Measurements from ENCODE around the gene LMAN1. TPM values are rescaled to one million over a fixed set of nuclear protein-coding genes. Genes with fewer than 3 reads are reported as not detected.

The LMAN1 gene
- total RNA-seq, 2 donors from 2014 or later: 86.6 to 86.7 TPM

GRCh38 chr18:59303656-59304195 is 55.3 kb downstream of the LMAN1 start:
- H3K27me3 ChIP-seq: no peaks in the 10 kb centered on the region
- no peaks in the 10 kb centered on the region for H3K36me3 ChIP-seq (replicated peaks in 1 of 2; ENCODE audit: insufficient read depth in 1 of 2, low read depth in 2 of 2)
- no peak overlapping the region for H3K27ac ChIP-seq
- TF ChIP-seq POLR2A (IDR thresholded peaks at IDR 0.05) (no peak), CTCF (IDR thresholded peaks at IDR 0.05) (no peak)
- 68 to 73% methylated on average over 9 of the region's 9 CpGs for WGBS, 2 donors
- DNase-seq (no peak), ATAC-seq (no peak)
- no peaks in the 10 kb centered on the region for H3K9me3 ChIP-seq
- H3K4me3 ChIP-seq: no peak overlapping the region
- intact Hi-C loops (cut with DNase I): no loop called here
- peaks cover 9% of the 10 kb centered on the region for H3K4me1 ChIP-seq

- Histone ChIP-seq H3K9me3 (no peaks in the 10 kb centered on the region), H3K27me3 (no peaks in the 10 kb centered on the region), H3K36me3 (replicated peaks in 1 of 2; ENCODE audit: insufficient read depth in 1 of 2, low read depth in 2 of 2) (no peaks in the 10 kb centered on the region), H3K4me3 (no peak overlapping the region), H3K4me1 (peaks cover 1% of the 10 kb centered on the region), H3K27ac (no peak overlapping the region)
- no peak for ATAC-seq
- WGBS, 2 donors: 88 to 89% methylated on average over 2 of the region's 2 CpGs
- DNase-seq: no peak
- intact Hi-C loops (cut with DNase I): no loop called here
- no peak for TF ChIP-seq CTCF (IDR thresholded peaks at IDR 0.05)
- no peak for TF ChIP-seq POLR2A (IDR thresholded peaks at IDR 0.05)
These were observed 56.1 kb downstream of the LMAN1 start for GRCh38 chr18:59303006-59303405.

GRCh38 chr18:59301929-59302328 is 57.1 kb downstream of the LMAN1 start:
- Histone ChIP-seq H3K4me3 (no peak overlapping the region), H3K27ac (no peak overlapping the region), H3K27me3 (no peaks in the 10 kb centered on the region), H3K9me3 (no peaks in the 10 kb centered on the region), H3K36me3 (replicated peaks in 1 of 2; ENCODE audit: insufficient read depth in 1 of 2, low read depth in 2 of 2) (no peaks in the 10 kb centered on the region), H3K4me1 (no peaks in the 10 kb centered on the region)
- intact Hi-C loops (cut with DNase I): no loop called here
- no peak for DNase-seq
- ATAC-seq: no peak
- 67 to 71% methylated on average over 4 of the region's 4 CpGs for WGBS, 2 donors
- no peak for TF ChIP-seq CTCF (IDR thresholded peaks at IDR 0.05)
- no peak for TF ChIP-seq POLR2A (IDR thresholded peaks at IDR 0.05)

GRCh38 chr18:59300676-59301285 is 58.3 kb downstream of the LMAN1 start:
- DNase-seq (no peak), ATAC-seq (no peak)
- intact Hi-C loops (cut with DNase I): no loop called here
- no peaks in the 10 kb centered on the region for H3K4me1 ChIP-seq
- no peak overlapping the region for H3K4me3 ChIP-seq
- H3K27me3 ChIP-seq: no peaks in the 10 kb centered on the region
- H3K9me3 ChIP-seq: no peaks in the 10 kb centered on the region
- 25 to 68% methylated on average over 1 to 3 of the region's 3 CpGs for WGBS, 2 donors
- H3K27ac ChIP-seq: no peak overlapping the region
- no peak for TF ChIP-seq POLR2A (IDR thresholded peaks at IDR 0.05)
- no peak for TF ChIP-seq CTCF (IDR thresholded peaks at IDR 0.05)
- H3K36me3 ChIP-seq (replicated peaks in 1 of 2; ENCODE audit: insufficient read depth in 1 of 2, low read depth in 2 of 2): no peaks in the 10 kb centered on the region

- H3K36me3 ChIP-seq (replicated peaks in 1 of 2; ENCODE audit: insufficient read depth in 1 of 2, low read depth in 2 of 2): no peaks in the 10 kb centered on the region
- WGBS, 2 donors: 65 to 78% methylated on average over 8 of the region's 8 CpGs
- no peak overlapping the region for H3K4me3 ChIP-seq
- intact Hi-C loops (cut with DNase I): no loop called here
- no peaks in the 10 kb centered on the region for H3K27me3 ChIP-seq
- H3K27ac ChIP-seq: no peak overlapping the region
- TF ChIP-seq CTCF (IDR thresholded peaks at IDR 0.05) (no peak), POLR2A (IDR thresholded peaks at IDR 0.05) (no peak)
- H3K9me3 ChIP-seq: no peaks in the 10 kb centered on the region
- DNase-seq: no peak
- no peaks in the 10 kb centered on the region for H3K4me1 ChIP-seq
- ATAC-seq: no peak
These were observed 60.2 kb downstream of the LMAN1 start for GRCh38 chr18:59298871-59299270.

Data from body of pancreas (tissue), 4 donors.